ENCODE results near the gene CHCHD4. TPM values are rescaled to one million over a fixed set of nuclear protein-coding genes. Genes with fewer than 3 reads are reported as not detected.

CHCHD4 gene
- total and polyA plus RNA-seq, 7 experiments from 2014 or later, result 3.3 to 14.1 (median 9.5) TPM

DNA sequence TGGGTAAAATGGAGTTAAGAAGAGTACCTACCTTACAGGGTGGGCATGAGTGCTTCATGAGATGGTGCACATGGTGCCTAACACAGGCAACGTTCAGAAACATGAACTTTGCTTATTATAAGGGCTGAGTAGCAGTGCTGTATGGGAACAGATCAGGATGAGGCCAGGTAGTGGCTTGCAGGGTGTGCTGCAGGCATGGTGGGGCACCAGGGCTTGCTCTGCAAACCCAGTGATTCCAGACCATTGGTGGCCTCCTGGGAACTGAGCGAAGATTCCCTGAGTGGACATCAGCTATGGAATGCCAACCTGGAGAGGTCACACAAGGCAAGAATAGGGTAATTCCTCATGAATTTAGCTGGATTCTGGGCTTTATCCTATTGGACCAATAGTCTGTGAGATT is 16.0 kb upstream of the CHCHD4 start:
- ATAC-seq (no peak), DNase-seq (no peak)
- Mint-ChIP-seq H3K9me3 (no peaks in the 10 kb centered on the region), H3K4me3 (no peak overlapping the region), H3K27me3 (no peaks in the 10 kb centered on the region), H3K27ac (peak overlapping the region in 8 of 9 donors; percentile 56 to 100 (median 96)), H3K4me1 (peaks cover 30 to 56% (median 46%) of the 10 kb centered on the region in 7 donors), H3K36me3 (peaks cover 5 to 30% (median 6%) of the 10 kb centered on the region in 5 donors)
- peak overlapping the region; percentile 79 for H3K27ac ChIP-seq (ENCODE audit: low read depth, low read length)
- intact Hi-C loops (cut with micrococcal nuclease), result loop anchor here in 1 of 2 donors (5.0 to 10.0 kb wide), 2 partner anchors 486 to 1128 kb away; no protein-coding TSS in a partner anchor
- POLR2A ChIA-PET, result interaction anchor here (2.8 to 7.2 kb wide), 3 partner anchors 15 to 38 kb away, joined by 14 to 96 read pairs (median 22); partner anchors contain the start of genes CHCHD4, LSM3, TMEM43 and XPC
- peaks cover 50 to 52% of the 10 kb centered on the region in 2 donors for H3K4me1 ChIP-seq (ENCODE audit: control insufficient read depth in 2 of 2, insufficient read depth in 2 of 2, low read length in 2 of 2)
- H3K27me3 ChIP-seq (ENCODE audit: control insufficient read depth in 2 of 2, insufficient read depth in 2 of 2, low read length in 2 of 2), result no peaks in the 10 kb centered on the region
- peaks cover 0 to 68% (median 6%) of the 10 kb centered on the region in 3 experiments for H3K36me3 ChIP-seq (ENCODE audit: control insufficient read depth in 2 of 3, insufficient read depth in 3 of 3, low read length in 3 of 3)
- H3K9me3 ChIP-seq (ENCODE audit: control insufficient read depth in 2 of 3, low read length in 3 of 3), result no peaks in the 10 kb centered on the region
- H3K4me3 ChIP-seq (ENCODE audit: low read length), result no peak overlapping the region
- CTCF ChIA-PET, result interaction anchor here (2.7 kb wide), 1 partner anchor 16 kb away, joined by 12 read pairs; the partner anchor contains the start of genes CHCHD4 and TMEM43

DNA sequence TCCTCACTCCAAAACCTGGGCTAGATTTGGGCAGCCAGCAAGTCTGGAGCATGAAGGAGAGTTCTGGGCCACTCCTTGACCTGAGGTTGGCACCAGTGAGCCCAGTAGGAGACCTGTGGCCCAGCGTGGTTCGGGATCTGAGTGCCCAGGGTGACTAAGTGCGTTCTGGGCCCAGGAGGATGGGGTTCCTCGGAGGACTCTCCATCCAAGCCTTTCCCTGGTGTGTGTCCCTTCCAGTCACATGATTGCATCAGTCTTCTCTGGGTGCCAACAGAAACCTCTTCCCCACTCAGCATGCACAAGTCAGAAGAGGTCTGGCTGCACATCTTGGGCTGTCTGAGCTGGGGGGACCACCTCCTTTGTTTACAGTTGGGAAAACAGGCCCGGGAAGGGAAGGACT is 15.1 kb upstream of the CHCHD4 start:
- Mint-ChIP-seq H3K36me3 (peaks cover 6 to 34% (median 9%) of the 10 kb centered on the region in 5 donors), H3K9me3 (no peaks in the 10 kb centered on the region), H3K4me1 (peaks cover 26 to 47% (median 39%) of the 10 kb centered on the region in 7 donors), H3K27me3 (no peaks in the 10 kb centered on the region), H3K27ac (peak overlapping the region in 7 of 9 donors; percentile 52 to 100 (median 76)), H3K4me3 (no peak overlapping the region)
- no peaks in the 10 kb centered on the region for H3K9me3 ChIP-seq (ENCODE audit: control insufficient read depth in 2 of 3, low read length in 3 of 3)
- intact Hi-C loops (cut with micrococcal nuclease), result loop anchor here in 1 of 2 donors (5.0 to 10.0 kb wide), 2 partner anchors 485 to 1127 kb away; no protein-coding TSS in a partner anchor
- POLR2A ChIA-PET, result interaction anchor here (0.7 to 0.8 kb wide), 2 partner anchors 15 to 1540 kb away, joined by 3 read pairs; partner anchors contain the start of genes CHCHD4 and TMEM43
- no peak overlapping the region for H3K27ac ChIP-seq (ENCODE audit: low read depth, low read length)
- peaks cover 41 to 45% of the 10 kb centered on the region in 2 donors for H3K4me1 ChIP-seq (ENCODE audit: control insufficient read depth in 2 of 2, insufficient read depth in 2 of 2, low read length in 2 of 2)
- ATAC-seq, result no peak
- H3K4me3 ChIP-seq (ENCODE audit: low read length), result no peak overlapping the region
- CTCF ChIA-PET, result no interaction called here
- H3K27me3 ChIP-seq (ENCODE audit: control insufficient read depth in 2 of 2, insufficient read depth in 2 of 2, low read length in 2 of 2), result no peaks in the 10 kb centered on the region
- peaks cover 0 to 71% (median 12%) of the 10 kb centered on the region in 3 experiments for H3K36me3 ChIP-seq (ENCODE audit: control insufficient read depth in 2 of 3, insufficient read depth in 3 of 3, low read length in 3 of 3)
- no peak for DNase-seq

DNA sequence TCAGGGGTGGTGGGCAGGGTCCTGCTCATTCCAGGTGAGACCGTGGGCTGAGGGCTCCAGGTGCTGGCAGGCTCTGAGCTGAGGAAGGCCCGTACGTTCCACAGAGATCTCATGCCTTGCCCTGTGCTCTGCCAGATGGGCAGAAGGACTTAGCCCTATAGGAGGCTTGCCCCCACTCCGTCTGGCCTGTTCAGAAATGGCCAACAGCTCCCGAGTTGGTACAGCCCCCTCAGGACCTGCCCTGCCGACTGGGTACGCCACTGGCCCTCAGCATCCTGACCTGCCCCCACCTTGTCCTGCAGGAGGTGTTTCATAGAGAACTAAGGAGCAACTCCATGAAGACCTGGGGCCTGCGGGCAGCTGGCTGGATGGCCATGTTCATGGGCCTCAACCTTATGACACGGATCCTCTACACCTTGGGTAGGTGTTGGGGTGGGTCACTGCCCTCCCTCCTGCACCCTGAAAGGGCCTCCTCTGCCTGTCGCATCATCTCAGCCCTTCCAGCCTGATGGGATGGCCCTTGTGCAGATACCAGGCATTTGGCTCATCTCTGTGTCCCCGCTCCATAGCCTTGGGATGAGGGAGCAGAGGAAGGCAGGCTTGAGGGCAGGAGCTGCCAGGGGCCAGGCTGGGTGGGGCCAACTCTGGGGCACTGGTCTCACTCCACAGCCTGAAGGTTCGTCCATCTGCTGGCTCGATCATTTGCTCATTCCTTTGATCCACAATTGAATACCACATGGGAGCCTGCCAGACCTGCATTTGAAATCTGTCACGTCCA is 14.4 kb upstream of the CHCHD4 start:
- Histone ChIP-seq H3K4me1 (ENCODE audit: control insufficient read depth in 2 of 2, insufficient read depth in 2 of 2, low read length in 2 of 2) (peaks cover 34 to 38% of the 10 kb centered on the region in 2 donors), H3K27ac (ENCODE audit: low read depth, low read length) (no peak overlapping the region), H3K36me3 (ENCODE audit: control insufficient read depth in 2 of 3, insufficient read depth in 3 of 3, low read length in 3 of 3) (peaks cover 0 to 78% (median 12%) of the 10 kb centered on the region in 3 experiments), H3K4me3 (ENCODE audit: low read length) (no peak overlapping the region), H3K27me3 (ENCODE audit: control insufficient read depth in 2 of 2, insufficient read depth in 2 of 2, low read length in 2 of 2) (no peaks in the 10 kb centered on the region), H3K9me3 (ENCODE audit: control insufficient read depth in 2 of 3, low read length in 3 of 3) (no peaks in the 10 kb centered on the region)
- intact Hi-C loops (cut with micrococcal nuclease), result no loop called here
- no peaks in the 10 kb centered on the region for H3K9me3 Mint-ChIP-seq
- no peak overlapping the region for H3K4me3 Mint-ChIP-seq
- H3K27ac Mint-ChIP-seq, result peak overlapping the region in 7 of 9 donors; percentile 25 to 100 (median 75)
- ATAC-seq (no peak), DNase-seq (no peak)
- H3K27me3 Mint-ChIP-seq, result no peaks in the 10 kb centered on the region
- peaks cover 25 to 40% (median 32%) of the 10 kb centered on the region in 7 donors for H3K4me1 Mint-ChIP-seq
- CTCF ChIA-PET, result no interaction called here
- peaks cover 6 to 40% (median 10%) of the 10 kb centered on the region in 5 donors for H3K36me3 Mint-ChIP-seq
- POLR2A ChIA-PET, result interaction anchor here (0.7 to 0.8 kb wide), 2 partner anchors 14 to 1540 kb away, joined by 3 read pairs; partner anchors contain the start of genes CHCHD4 and TMEM43

DNA sequence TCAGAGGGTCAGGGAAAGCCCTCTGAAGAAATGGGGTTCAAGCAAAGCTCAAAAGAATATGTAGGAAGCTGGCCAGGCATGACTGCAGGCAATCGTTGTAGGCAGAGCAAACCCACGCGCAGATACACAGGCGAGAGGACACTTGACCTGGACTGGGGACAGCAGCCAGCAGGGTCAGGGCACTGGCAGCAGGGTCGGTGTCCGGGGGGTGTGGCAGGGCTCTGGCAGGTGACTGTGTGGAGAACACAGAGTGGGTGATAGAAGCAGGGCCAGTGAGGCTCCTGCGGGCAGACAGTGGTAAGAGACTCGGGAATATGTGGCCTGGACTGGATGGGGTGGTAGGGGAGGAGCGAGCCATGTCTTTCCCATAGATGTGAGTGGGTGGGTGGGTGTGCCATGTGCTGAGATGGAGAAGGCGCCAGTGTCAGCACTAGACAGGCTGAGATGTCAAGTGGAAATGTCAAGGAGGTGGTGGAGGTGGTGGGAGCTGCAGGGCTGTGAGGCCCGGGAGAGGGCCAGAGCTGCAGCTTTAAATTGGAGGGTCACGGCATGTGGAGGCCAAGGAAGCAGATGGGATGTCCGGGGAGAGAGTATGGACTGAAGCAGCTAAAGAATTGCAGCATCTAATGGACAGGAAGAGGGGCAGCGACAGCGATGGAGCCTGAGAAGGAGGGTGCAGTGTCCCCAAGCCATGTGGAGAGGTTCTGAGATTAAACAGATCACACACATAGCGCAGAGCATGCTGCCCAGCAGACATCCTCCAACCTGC is 13.6 kb upstream of the CHCHD4 start:
- Mint-ChIP-seq H3K4me3 (no peak overlapping the region), H3K4me1 (peaks cover 23 to 34% (median 29%) of the 10 kb centered on the region in 7 donors), H3K9me3 (no peaks in the 10 kb centered on the region), H3K27ac (peak overlapping the region in 6 of 9 donors; percentile 32 to 83 (median 72)), H3K36me3 (peaks cover 6 to 47% (median 10%) of the 10 kb centered on the region in 5 donors), H3K27me3 (no peaks in the 10 kb centered on the region)
- H3K4me1 ChIP-seq (ENCODE audit: control insufficient read depth in 2 of 2, insufficient read depth in 2 of 2, low read length in 2 of 2), result peaks cover 27 to 30% of the 10 kb centered on the region in 2 donors
- H3K36me3 ChIP-seq (ENCODE audit: control insufficient read depth in 2 of 3, insufficient read depth in 3 of 3, low read length in 3 of 3), result peaks cover 5 to 86% (median 12%) of the 10 kb centered on the region in 3 experiments
- CTCF ChIA-PET, result no interaction called here
- intact Hi-C loops (cut with micrococcal nuclease), result no loop called here
- ATAC-seq, result no peak
- DNase-seq, result no peak
- POLR2A ChIA-PET, result interaction anchor here (1.7 kb wide), 1 partner anchor 14 kb away, joined by 5 read pairs; the partner anchor contains the start of genes CHCHD4 and TMEM43
- H3K27ac ChIP-seq (ENCODE audit: low read depth, low read length), result no peak overlapping the region
- no peak overlapping the region for H3K4me3 ChIP-seq (ENCODE audit: low read length)
- no peaks in the 10 kb centered on the region for H3K9me3 ChIP-seq (ENCODE audit: control insufficient read depth in 2 of 3, low read length in 3 of 3)
- H3K27me3 ChIP-seq (ENCODE audit: control insufficient read depth in 2 of 2, insufficient read depth in 2 of 2, low read length in 2 of 2), result no peaks in the 10 kb centered on the region

DNA sequence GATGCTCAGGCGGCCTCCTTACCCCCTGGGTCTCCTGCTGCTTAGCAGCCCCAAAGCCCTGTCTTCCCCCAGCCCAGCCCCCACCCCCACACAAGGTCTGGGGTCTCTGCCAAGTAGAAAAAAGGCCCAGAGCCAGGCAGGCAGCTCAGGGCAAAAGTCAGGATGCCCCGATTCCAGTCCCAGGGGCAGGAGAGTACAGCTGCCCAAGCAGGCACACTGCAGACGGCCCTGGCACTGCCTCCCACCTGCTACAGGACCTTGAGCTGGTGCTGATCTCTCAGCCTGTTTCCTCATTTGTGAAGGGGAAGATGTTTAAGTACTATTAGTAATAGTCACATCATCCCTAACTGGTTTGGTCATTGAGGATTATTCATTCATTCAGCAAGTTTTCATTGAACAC is 12.8 kb upstream of the CHCHD4 start:
- H3K4me1 Mint-ChIP-seq, result peaks cover 16 to 25% (median 20%) of the 10 kb centered on the region in 7 donors
- DNase-seq (no peak), ATAC-seq (no peak)
- intact Hi-C loops (cut with micrococcal nuclease), result no loop called here
- H3K36me3 Mint-ChIP-seq, result peaks cover 6 to 56% (median 14%) of the 10 kb centered on the region in 5 donors
- Histone ChIP-seq H3K4me3 (ENCODE audit: low read length) (no peak overlapping the region), H3K4me1 (ENCODE audit: control insufficient read depth in 2 of 2, insufficient read depth in 2 of 2, low read length in 2 of 2) (peaks cover 20 to 24% of the 10 kb centered on the region in 2 donors), H3K36me3 (ENCODE audit: control insufficient read depth in 2 of 3, insufficient read depth in 3 of 3, low read length in 3 of 3) (peaks cover 5 to 94% (median 16%) of the 10 kb centered on the region in 3 experiments), H3K27me3 (ENCODE audit: control insufficient read depth in 2 of 2, insufficient read depth in 2 of 2, low read length in 2 of 2) (no peaks in the 10 kb centered on the region), H3K27ac (ENCODE audit: low read depth, low read length) (no peak overlapping the region), H3K9me3 (ENCODE audit: control insufficient read depth in 2 of 3, low read length in 3 of 3) (no peaks in the 10 kb centered on the region)
- H3K9me3 Mint-ChIP-seq, result no peaks in the 10 kb centered on the region
- ChIA-PET CTCF (no interaction called here), POLR2A (interaction anchor here (1.7 kb wide), 1 partner anchor 13 kb away, joined by 5 read pairs; the partner anchor contains the start of genes CHCHD4 and TMEM43)
- H3K27me3 Mint-ChIP-seq, result no peaks in the 10 kb centered on the region
- no peak overlapping the region for H3K4me3 Mint-ChIP-seq
- H3K27ac Mint-ChIP-seq, result peak overlapping the region in 1 of 9 donors; percentile 70

DNA sequence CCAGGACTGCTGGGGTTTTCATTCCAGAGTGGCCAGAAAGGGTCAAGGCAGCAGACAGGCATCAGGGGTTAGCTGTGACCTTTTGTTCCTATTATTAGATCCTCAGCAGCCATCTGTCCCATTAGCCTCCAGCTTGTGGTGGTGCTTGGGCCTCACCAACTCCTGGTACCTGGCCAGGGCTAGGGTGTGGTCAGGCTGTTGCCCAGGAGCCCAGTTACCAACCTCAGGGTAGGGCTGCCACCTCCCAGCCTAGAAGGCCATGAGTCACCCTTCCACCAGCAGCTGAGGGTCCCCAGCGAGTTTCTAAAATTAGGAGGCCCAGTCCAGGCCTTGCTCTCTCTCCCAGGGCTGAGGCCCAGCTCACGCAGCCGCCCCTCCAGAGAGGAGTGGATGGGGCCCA is 12.3 kb upstream of the CHCHD4 start:
- no peaks in the 10 kb centered on the region for H3K9me3 ChIP-seq (ENCODE audit: control insufficient read depth in 2 of 3, low read length in 3 of 3)
- H3K4me3 ChIP-seq (ENCODE audit: low read length), result no peak overlapping the region
- CTCF ChIA-PET, result no interaction called here
- DNase-seq, result no peak
- Mint-ChIP-seq H3K4me1 (peaks cover 12 to 21% (median 16%) of the 10 kb centered on the region in 7 donors), H3K27me3 (no peaks in the 10 kb centered on the region), H3K36me3 (peaks cover 6 to 59% (median 14%) of the 10 kb centered on the region in 5 donors), H3K27ac (no peak overlapping the region), H3K9me3 (no peaks in the 10 kb centered on the region), H3K4me3 (no peak overlapping the region)
- H3K36me3 ChIP-seq (ENCODE audit: control insufficient read depth in 2 of 3, insufficient read depth in 3 of 3, low read length in 3 of 3), result peaks cover 5 to 97% (median 17%) of the 10 kb centered on the region in 3 experiments
- POLR2A ChIA-PET, result interaction anchor here (1.7 kb wide), 1 partner anchor 12 kb away, joined by 5 read pairs; the partner anchor contains the start of genes CHCHD4 and TMEM43
- H3K4me1 ChIP-seq (ENCODE audit: control insufficient read depth in 2 of 2, insufficient read depth in 2 of 2, low read length in 2 of 2), result peaks cover 16 to 19% of the 10 kb centered on the region in 2 donors
- no peaks in the 10 kb centered on the region for H3K27me3 ChIP-seq (ENCODE audit: control insufficient read depth in 2 of 2, insufficient read depth in 2 of 2, low read length in 2 of 2)
- intact Hi-C loops (cut with micrococcal nuclease), result no loop called here
- no peak overlapping the region for H3K27ac ChIP-seq (ENCODE audit: low read depth, low read length)
- no peak for ATAC-seq
